KBM-7 (cell line): Measurements from ENCODE around the gene XAGE2.

Experiments used
- DNase-seq: peaks from one replicate; pipeline ENCODE4 v3.0.0-alpha.2; 2015
- in situ Hi-C: fragments of 300-500 bp; cut with MboI; formaldehyde crosslinking; loops from 2 replicates; pipeline ENCODE4 v1.14.3; 2020; ENCODE audit warnings: low sequenced_read_pairs, low pct_unique_long_range_greater_than_20kb, mixed read lengths

XAGE2 gene

DNA sequence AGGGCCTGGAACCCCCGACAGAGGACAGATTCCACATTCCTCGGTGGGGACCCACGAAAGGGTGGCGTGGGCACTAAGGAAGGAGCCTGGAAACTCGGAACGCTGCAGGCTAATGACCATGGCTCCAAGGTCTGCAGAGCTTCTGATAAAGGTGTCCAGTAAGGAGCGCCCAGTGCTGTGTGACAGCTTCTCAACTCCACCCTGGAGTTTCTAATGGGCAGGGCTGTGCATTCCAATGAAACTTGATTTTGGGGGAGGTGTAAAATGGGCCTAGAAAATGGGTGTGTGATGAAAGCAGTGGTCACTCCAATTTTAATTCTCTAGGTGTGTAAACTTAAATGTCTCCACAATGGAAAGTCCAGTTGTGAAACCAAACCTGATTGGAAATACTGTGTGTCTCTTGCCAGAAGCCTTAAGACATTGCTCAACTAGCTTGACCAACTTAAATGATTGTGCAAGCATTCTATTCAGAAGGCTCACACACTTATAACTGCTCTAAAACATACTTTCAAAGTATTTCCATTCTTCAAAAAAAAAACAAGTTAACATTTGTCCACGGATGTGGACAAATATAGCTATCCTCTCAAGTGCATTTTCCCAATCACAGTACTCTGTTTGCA is 52.1 kb downstream of the XAGE2 start:
- in situ Hi-C loops, result no loop called here
- no peak for DNase-seq

DNA sequence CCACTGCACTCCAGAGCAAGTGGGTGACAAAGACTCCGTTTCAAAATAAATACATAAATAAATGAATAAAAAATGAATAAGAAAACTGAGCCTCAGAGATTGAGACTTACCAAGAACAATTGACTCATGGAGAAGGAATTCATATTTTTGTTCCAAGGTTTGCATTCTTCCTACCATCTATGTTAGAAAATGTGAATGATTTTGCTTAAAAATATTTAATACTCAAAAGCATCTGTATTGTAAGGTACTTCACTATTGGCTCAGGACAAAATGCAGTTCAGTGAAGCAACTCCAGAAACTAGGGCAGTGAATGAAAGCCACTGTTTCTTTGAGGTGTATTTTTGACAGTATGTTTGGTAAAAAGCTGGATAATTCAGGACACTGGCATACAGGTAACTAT is 54.1 kb downstream of the XAGE2 start:
- no peak for DNase-seq
- in situ Hi-C loops, result no loop called here

DNA sequence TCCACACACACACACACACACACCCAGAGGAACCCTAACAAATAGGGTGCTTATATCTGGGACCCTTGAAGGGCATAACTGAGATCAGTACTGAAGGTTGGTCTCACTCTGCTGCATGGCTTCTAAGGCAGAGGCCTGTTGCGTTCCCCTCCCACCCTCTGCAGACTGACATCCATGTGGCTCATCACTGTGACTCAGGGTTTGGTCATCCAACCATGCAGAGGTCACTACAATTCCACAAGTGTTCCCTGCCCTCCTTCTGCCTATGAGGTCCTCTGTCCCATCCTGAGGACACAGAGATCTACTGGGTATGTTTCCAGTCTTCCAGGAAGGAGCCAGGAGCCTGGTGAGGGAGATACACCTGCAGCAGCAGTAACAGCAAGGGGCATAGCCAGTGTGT is 55.8 kb downstream of the XAGE2 start:
- no peak for DNase-seq
- in situ Hi-C loops, result no loop called here
